HG03103 (cell line): ENCODE measurements around the gene ID3.

Source experiments
- ATAC-seq: cut with Tn5 transposase; IDR thresholded peaks from one replicate; pipeline ENCODE4 v1.9.1; 2021; ENCODE audit warnings: low read depth; ENCODE audit not compliant: unreplicated experiment

Gene ID3

GRCh38 chr1:23529146-23530086 is 29.9 kb downstream of the ID3 start:
- no peak for ATAC-seq

GRCh38 chr1:23528250-23528978 is 30.9 kb downstream of the ID3 start:
- no peak for ATAC-seq

DNA sequence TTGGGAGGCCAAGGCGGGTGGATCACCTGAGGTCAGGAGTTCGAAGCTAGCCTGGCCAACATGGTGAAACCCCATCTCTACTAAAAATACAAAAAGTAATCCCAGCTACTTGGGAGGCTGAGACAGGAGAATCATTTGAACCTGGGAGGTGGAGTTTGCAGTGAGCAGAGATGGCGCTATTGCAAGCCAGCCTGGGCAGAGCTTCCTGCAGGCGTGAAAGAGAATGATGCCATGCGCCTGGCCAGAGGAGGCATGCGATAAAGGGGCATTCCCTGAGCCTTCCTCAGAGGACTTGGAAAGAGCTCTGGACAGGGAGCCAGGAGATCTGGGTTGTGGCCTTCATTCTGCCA is 31.4 kb downstream of the ID3 start:
- no peak for ATAC-seq

GRCh38 chr1:23527366-23527765 is 31.9 kb downstream of the ID3 start:
- no peak for ATAC-seq

DNA sequence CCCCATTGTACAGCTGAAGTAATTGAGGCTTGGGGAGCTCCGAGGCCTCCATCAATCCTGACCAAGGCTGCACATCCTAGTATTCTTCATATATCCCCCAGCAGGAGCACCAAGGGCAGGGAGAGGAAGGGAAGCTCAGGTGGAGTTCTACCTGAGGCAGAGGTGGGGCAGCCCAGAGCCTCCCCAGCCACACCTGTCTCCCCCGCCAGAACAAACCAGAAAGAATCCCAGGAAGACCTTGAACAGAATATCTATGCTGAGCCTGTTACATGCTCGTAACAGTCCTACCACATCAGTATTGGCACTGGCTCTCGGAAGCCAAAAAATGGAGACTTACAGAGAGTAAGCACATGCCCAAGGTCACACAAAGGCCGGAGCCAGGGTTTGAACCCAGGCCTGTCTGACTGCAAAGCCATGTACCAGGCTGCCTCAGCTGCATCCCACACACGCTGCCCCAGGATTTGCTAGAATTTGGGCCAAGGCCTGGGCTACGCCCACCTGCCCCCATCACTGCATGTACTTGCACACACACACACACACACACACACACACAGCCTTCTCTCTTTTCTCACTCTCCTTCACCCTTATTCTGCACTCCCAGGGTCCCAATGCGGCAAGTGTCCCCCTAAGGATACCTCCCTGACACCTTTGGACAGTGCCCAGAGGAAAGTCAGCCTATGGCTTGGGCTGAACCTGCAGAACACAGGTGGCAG is 32.8 kb downstream of the ID3 start:
- no peak for ATAC-seq

DNA sequence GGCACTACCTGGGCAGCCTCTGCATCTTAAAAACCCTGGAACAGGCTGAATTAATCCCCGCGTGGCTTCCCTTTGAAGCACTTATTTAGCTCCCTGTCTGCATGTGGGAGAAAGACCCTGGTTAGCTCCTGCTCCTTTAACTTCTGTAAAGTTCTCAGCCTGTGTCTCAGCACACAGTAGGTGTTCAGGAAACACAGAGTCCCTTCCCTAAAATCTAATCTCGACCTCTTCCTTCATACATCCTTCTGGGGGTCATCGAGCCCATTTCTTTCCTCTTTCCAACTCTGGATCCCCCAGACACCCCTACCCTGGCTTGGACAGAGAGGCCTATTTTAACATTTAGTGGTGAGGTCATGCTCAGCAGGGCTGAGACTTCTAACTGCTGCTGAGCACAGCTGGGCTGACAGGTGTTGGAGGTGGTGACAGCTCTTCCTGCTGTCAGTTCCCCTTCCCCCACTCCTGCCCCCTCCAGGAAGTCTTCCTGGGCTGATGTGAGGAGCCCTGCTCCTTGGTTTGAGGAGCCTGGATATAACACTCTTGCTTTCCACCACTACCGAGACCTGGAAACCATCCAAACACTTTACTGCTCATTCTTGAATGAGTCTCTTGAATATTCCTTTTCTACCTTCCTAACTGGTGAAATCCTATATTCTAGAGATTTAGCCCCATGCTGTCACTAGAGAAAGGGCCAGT is 33.6 kb downstream of the ID3 start:
- ATAC-seq = no peak

DNA sequence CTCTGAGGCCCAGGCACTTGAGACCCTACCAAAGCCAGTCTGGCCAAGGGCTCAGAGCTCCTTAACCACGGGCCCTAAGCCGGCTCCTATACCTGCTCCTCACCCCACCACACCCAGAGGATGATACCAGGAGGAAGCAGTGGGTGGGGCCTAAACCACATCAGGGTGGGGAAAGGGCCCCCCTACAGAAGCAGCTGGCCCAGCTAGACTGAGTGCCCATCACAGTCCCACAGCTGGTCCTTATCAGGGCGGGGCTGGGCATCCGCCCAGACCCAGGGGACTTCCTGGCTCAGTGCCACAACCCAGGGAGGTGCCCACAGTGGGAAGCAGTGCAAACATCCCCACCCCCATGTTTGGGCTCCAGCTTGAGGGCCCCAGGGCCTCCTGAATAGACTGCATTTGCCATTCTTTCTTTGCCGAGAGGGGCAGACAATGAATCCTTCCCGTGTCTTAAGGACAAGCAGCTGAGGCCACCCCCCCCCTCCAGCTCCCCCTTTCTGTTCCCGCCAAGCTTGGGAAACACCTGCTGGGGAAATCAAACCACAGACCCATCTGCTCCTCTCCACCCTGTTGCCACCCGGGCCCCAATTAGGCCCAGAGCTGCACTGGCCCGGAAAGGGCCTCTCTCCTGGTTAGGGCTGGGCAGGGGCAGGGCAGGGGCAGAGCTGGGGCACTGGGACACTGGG is 34.4 kb downstream of the ID3 start:
- no peak for ATAC-seq

DNA sequence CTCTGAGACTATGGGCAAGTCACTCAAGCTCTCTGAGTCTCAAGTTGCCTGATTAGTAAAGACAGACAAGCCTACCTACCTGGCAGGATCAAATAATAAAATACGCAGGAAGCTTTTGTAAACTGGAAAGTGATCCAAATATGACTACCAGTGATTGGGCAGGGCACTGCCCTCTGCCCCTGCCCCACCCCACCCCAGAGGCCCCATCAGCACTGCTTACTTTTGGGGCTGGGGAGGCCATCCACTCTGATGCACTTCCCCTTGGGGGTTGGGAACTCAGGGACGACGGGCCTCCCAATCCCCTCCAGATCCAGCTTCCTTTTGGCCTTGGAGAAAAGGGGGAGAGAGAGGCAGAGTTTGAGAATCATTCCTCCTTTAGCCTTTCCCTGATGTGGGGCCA is 35.1 kb downstream of the ID3 start:
- ATAC-seq = no peak

DNA sequence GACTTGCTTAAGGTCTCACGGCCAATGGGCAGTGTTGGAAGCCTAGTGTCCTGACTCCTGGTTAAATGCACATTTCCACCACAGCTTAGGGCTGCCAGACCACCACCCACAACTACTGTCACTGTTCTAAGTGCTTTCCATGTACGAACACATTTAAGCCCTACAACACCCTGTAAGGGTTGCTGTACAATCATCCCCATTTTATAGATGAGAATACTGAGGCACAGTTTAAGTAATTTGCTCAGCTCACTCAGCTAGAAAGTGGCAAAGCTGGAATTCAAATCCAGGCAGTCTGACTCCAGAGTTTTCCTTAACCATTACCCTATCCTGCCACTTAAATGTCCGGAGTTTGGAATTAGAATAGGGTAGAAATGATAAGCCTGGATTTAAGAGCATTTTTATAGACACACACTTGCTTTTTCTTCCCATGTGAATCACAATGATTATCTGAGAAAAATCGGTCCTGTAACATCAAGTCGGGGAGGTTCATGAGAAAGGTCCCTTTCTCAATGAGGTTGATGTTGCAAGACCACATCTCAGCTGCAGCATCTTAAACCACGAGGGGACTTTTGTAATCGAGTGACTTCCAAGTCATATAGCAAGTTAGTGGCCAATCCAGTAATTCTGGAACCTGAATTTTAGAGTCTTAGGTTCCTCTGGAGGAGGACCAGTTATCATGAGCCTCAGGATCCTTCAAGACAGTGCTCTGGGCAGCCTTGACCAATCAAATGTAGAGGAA is 36.9 kb downstream of the ID3 start:
- no peak for ATAC-seq

DNA sequence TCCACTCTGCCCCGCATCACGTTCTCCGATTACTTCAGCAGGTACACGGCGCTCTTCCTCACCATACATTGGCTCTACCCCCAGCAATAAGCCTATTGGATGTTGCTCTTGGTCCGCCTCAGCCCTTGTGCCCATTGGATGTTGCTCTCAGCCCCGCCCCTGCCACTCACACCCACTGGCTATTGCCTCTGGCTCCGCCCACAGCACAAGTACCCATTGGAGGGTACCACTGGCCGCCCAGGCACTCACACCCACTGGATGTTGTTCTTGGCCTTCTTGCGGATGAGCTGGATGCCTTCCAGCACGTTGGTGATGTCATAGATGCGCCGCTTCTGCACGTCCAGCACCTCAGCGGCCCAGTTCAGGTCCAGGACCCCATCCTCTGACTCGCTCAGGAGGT is 37.7 kb downstream of the ID3 start:
- ATAC-seq = no peak

- no peak for ATAC-seq
These were observed 41.7 kb downstream of the ID3 start for GRCh38 chr1:23517581-23517980.

- ATAC-seq = no peak
These were observed 43.4 kb downstream of the ID3 start for GRCh38 chr1:23515905-23516304.

GRCh38 chr1:23514111-23514679 is 45.1 kb downstream of the ID3 start:
- ATAC-seq = no peak

- ATAC-seq = no peak
These were observed 49.4 kb downstream of the ID3 start for GRCh38 chr1:23509896-23510295.
